ENCODE data around the gene SPEN. TPM values are rescaled to one million over a fixed set of nuclear protein-coding genes. Genes with fewer than 3 reads are reported as not detected.
"Not testable (repeated sequence)": the region's sequence is repeated elsewhere in the genome, so short reads cannot be mapped to it uniquely, and the experiment has no call there.

SPEN gene
- total RNA-seq, result 10 to 100 TPM; 27.8 to 36.5 TPM
- long read RNA-seq, partial matches to known transcripts, result 6 of 7 reads
- long read RNA-seq, other reads (novel, unspliced or antisense), result 1 of 7 reads

GRCh38 chr1:15847100-15847892 lies at the start of gene SPEN:
TSS of gene SPEN (plus strand) at chr1:15847707. CDS start at chr1:15848068, 361 bp downstream.
- intact Hi-C loops (cut with DNase I), result no loop called here
- peak; percentile 99 for DNase-seq
- peak; percentile 94 for ATAC-seq

DNA sequence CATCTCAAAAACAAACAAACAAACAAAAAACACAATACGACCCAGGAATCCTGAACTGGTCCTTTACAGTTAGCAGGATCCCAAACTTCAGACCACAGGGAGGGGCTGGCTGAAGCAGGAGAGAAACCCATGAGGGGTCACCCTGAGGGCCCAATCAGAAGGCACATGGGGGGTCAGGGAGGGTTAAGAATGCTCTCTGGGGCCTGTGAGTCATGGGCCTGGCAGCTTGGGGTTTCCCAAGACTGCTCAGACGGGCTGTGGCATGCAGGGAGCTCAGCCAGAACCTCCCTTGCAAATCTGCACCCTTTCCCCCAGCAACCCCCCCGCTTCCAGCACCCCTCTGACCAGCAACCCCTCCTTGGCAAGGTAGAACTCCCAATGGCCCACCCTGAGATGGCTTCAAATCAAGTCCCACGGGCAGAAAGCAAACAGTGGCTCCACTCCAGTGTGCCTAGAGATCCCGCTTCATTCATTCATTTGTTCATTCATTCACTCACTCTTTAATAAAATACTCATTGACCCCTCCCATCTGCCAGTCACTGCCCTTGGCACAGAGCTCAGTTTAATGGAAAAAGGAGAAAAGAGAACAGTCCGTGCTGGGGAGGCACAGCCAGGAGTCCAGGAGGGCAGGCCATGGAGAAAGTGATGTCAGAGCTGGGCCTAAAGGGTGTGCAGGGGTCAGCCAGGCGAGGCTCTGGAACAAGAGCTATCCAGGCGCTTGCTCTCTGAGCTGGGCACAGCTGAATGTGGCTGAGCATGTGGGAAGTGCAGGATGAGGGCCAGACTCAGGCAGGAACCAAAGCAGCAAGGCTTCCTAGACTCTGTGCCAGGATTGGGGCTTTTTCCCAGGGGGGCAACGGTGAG lies 48.3 kb upstream of the SPEN start:
- peak; percentile 80 for DNase-seq
- intact Hi-C loops (cut with DNase I), result loop anchor here in 1 of 2 donors (10.0 kb wide), 1 partner anchor 256 kb away; no protein-coding TSS in a partner anchor

DNA sequence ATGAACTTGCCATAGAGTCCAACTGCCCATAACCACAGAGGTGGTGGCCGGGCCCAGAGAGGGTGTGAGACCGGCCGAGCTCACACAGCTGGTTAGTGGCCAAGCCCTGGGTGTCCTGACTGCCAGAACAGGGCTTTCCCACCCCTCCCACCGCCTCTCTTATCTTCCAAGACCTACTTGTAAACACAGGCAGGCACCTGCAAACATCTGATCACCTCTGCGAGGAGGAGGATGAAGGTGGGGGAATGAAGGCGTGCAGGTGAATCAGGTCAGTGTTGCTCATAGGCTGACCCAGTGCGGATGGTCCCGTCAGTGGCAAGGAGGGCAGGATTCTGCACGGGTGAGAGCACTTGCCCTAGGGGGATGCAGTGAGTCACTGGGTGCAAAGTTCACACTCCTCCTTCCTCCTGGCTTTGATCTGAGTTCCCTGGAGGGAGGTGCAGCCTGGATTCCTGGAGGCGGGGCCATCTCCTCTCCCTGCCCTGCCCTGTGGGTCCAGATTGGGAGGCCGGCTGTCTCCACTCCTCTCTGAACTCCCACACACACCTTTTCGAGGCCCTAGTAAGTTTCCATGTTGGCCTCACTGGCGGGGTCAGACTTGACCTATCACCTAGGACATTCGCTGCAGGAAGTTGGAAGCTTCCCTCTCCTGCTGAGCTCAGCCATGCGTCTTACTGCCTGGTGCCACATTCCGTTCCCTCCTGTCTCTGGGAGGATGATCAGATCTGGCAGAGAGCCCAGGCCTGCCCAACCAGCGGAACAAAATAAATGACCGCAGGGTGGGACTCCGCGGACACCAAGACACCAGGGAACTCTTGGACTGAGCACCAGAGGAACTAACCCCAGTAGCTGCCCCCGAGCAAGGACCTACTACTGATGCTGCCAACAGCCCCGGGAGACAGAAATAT lies 47.3 kb upstream of the SPEN start:
- intact Hi-C loops (cut with DNase I), result loop anchor here in 1 of 2 donors (10.0 kb wide), 1 partner anchor 255 kb away; no protein-coding TSS in a partner anchor
- peak; percentile 31 to 69 for ATAC-seq
- DNase-seq, result peak; percentile 68

More for the DNA sequence above, 48.3 kb upstream of the SPEN start:
- ATAC-seq, result peak; percentile 84 to 89

DNA sequence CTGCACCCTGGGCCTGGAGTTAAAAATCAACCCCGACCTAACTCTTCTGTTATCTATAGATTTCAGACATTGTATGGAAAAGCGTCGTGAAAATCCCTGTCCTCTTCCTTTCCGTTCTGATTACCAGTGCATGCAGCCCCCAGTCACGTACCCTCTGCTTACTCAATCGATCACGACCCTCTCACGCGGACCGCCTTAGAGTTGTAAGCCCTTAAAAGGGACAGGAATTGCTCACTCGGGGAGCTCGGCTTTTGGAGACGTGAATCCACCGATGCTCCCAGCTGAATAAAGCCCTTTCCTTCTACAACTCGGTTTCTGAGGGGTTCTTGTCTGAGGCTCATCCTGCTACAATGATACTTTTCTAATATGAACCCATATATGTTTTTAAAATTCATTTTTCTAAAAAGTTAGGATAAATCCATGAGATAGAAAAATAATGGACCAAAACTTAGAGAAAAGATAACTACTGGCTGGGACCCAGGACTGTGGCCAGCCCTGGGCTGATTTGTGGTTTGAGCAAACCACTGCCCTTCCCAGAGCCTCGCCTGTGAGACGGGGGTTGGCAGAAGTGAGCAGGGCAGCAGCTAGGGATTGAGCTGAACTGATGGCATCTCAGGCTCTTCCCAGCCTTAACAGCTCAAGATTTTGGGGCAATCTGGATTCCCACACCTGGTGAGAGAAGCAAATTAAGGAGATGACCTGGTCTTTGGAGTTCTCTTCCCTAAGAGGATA lies 45.1 kb upstream of the SPEN start:
- intact Hi-C loops (cut with DNase I), result no loop called here
- ATAC-seq (no peak), DNase-seq (no peak)

DNA sequence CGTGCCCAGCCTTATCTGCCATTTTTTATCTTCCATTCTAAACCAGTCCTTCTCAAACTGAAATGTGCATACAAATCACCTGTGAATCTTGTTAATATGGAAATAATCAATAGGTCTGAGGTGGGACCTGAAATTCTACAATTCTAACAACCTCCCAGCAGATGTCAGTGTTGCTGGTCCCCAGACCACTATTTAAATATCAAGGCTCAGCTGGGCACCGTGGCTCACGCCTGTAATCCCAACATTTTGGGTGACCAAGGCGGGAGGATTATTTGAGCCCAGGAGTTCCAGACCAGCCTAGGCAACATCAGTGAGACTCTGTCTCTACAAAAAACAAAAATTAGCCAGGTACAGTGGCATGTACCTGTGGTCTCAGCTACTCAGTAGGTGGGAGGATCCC lies 44.1 kb upstream of the SPEN start:
- ATAC-seq (no peak), DNase-seq (no peak)
- intact Hi-C loops (cut with DNase I), result no loop called here

DNA sequence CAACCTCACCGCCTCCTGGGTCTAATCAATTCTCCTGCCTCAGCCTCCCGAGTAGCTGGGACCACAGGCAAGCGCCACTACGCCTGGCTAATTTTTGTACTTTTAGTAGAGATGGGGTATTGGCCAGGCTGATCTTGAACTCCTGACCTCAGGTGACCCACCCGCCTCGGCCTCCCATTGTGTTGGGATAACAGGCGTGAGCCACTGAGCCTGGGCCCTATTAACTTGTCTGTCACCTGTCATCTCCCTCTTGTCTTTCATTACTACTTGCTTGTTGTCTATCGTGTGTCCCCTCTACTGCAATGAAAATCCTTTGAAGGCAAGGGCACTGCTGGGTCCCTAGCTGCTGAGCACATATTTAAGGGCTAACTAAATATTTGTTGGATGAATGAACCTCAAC lies 43.4 kb upstream of the SPEN start:
- ATAC-seq, result no peak
- DNase-seq, result no peak
- intact Hi-C loops (cut with DNase I), result no loop called here

DNA sequence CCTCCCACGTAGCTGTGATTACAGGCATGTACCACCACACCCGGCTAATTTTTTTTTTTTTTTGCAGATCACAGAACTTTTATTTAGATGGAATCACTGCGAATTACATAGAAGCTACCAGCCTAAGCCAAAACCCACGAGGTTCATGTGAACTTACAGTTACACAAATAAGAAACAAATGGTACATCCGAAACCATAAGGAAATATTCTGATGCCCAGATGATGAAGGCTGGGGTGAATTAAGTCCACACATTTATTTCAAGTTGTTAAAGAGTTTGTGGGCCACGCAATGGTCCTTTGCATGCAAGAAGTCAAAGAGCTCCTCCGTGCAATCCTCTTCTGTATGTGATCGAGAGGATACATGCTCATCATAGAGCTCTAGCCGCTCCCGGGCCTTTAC lies 40.4 kb upstream of the SPEN start:
- ATAC-seq (no peak), DNase-seq (no peak)
- intact Hi-C loops (cut with DNase I), result loop anchor here in 1 of 2 donors (5.0 kb wide), 1 partner anchor 185 kb away; no protein-coding TSS in a partner anchor

GRCh38 chr1:15807549-15807948 lies 40.0 kb upstream of the SPEN start, which contains the start of gene UQCRHL:
TSS of gene UQCRHL (minus strand) at chr1:15807649. CDS start at chr1:15807649, 0 bp downstream.
- not testable (repeated sequence) for ATAC-seq
- intact Hi-C loops (cut with DNase I), result loop anchor here in 1 of 2 donors (5.0 kb wide), 1 partner anchor 185 kb away; no protein-coding TSS in a partner anchor

GRCh38 chr1:15808955-15809354 lies 38.6 kb upstream of the SPEN start:
- intact Hi-C loops (cut with DNase I), result loop anchor here in 1 of 2 donors (5.0 kb wide), 1 partner anchor 183 kb away; no protein-coding TSS in a partner anchor
- DNase-seq (no peak), ATAC-seq (no peak)

More at GRCh38 chr1:15807549-15807948, 40.0 kb upstream of the SPEN start, which contains the start of gene UQCRHL:
- not testable (repeated sequence) for DNase-seq

DNA sequence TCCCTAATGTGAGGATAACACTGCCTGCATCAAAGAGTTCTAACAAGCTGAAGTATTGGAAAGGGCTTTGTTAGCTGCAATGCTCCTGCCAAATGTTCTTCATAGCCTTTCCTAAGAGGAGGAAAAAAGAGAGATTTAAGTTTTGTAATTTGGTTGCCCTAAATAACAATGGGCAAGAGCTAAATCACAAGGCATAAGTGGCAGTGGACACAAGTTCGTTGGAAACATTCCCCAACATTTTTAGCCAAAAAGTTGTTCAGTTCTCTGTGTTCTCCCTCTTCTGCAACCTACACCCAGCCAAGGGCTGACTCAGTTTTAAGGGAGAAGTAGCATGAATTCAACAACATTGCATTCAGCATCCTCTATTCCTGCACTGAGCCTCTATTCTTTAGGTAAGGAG lies 37.4 kb upstream of the SPEN start:
- ATAC-seq, result peak in 1 of 2 donors; percentile 85

DNA sequence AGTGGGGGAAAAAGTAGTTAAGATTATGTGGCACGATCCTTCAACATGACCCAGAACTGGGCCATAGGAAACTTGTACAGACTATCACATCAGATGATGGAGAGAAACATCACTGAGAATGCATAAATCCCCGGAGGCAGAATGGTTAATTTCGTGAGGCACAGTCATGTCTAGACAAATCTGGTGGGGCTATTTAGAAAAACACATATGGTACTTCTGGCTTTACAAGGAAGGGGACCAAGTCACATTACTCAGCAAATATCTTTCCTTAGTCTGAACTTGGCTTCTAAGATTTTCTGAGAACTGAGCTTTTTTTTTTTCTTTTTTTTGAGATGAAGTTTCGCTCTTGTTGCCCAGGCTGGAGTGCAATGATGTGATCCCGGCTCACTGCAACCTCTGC lies 30.8 kb upstream of the SPEN start:
- intact Hi-C loops (cut with DNase I), result no loop called here
- no peak for ATAC-seq

More for the DNA sequence above, 37.4 kb upstream of the SPEN start:
- intact Hi-C loops (cut with DNase I), result no loop called here
- DNase-seq, result no peak

DNA sequence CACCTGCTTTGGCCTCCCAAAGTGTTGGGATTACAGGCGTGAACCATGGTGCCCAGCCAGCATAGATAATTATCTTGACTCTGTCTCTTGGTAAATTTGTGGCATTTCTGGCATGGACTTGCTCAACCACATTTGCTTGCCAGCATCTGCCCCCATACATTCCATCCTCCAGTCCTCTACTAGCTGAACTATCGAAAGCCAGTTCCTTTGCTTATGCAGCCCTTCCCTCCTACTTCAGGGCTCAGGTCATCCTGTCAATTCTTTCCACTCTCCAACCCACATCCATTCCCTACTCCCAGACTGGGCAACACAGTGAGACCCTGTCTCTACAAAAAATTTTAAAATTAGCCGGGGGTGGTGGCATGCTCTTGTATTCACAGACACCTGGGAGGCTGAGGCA lies 27.0 kb upstream of the SPEN start:
- DNase-seq (no peak), ATAC-seq (no peak)
- intact Hi-C loops (cut with DNase I), result no loop called here

More for the DNA sequence above, 30.8 kb upstream of the SPEN start:
- no peak for DNase-seq

- intact Hi-C loops (cut with DNase I), result no loop called here
- ATAC-seq, result no peak
- DNase-seq, result no peak
Observed at GRCh38 chr1:15825800-15826199, 21.7 kb upstream of the SPEN start.

DNA sequence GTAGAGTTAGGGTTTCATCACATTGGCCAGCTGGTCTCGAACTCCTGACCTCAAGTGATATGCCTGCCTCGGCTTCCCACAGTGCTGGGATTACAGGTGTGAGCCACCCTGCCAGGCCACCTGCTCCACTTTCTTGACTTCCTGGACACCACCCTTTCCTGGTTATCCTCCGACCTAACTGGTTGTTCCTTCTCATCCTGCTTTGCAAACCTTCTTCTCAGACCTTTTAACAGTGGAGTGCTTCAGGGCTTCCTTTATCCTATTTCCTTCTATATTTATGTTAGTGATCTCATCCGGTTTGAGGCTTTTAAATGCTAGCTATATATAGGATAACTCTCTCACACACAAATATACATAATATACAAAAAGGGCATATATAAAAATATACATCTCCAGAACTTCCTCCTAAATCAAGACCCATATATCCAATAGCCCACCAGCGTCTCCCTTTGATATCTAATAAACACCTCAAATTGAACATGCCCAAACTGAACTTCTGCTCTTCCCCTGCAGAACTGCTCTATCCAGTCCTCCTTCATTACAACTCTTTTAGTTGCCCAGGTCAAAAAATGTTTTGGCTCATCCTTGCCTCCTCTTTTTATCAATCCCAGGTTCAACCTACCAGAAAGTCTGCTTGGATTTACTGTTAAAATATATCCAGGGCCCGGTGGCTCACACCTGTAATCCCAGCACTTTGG lies 20.5 kb upstream of the SPEN start:
- DNase-seq (no peak), ATAC-seq (no peak)
- intact Hi-C loops (cut with DNase I), result no loop called here

- intact Hi-C loops (cut with DNase I); DNase-seq; ATAC-seq: not testable (repeated sequence)
Observed at GRCh38 chr1:15827567-15827966, 19.9 kb upstream of the SPEN start.

GRCh38 chr1:15828931-15829330 lies 18.6 kb upstream of the SPEN start:
- DNase-seq; intact Hi-C loops (cut with DNase I); ATAC-seq: not testable (repeated sequence)

DNA sequence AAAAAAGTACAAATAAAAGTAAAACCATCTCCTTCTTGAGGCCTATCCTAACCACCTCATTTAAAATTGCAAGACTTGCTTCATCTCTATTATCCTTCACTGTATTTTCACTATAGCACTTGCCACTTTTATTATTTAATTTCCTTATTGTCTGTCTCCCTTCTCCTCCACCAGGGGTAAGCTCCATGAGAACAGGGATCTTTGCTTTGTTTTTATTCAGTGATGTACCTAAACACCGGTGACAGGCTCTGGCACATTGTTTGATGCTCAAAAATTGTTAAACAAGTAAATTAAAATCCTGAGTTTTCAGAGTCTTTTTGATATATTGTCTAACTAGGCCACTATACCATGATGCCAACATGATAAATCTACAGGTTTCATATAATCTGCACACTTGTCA lies 17.2 kb upstream of the SPEN start:
- DNase-seq (no peak), ATAC-seq (no peak)
- intact Hi-C loops (cut with DNase I), result no loop called here
